GM19328 (cell line): ENCODE measurements around the gene AFAP1L2.
"Not testable (repeated sequence)": the region's sequence is repeated elsewhere in the genome, so short reads cannot be mapped to it uniquely, and the experiment has no call there.

Experiments
- ATAC-seq: cut with Tn5 transposase; IDR thresholded peaks from one replicate; pipeline ENCODE4 v1.9.1; 2021; ENCODE audit warnings: mild to moderate bottlenecking, moderate library complexity; ENCODE audit not compliant: unreplicated experiment

AFAP1L2 gene

GRCh38 chr10:114342976-114343375 is 61.3 kb downstream of the AFAP1L2 start:
- no peak for ATAC-seq

GRCh38 chr10:114340816-114341215 is 63.5 kb downstream of the AFAP1L2 start:
- ATAC-seq = no peak

- ATAC-seq = no peak
These were observed 66.5 kb downstream of the AFAP1L2 start for GRCh38 chr10:114337510-114338462.

DNA sequence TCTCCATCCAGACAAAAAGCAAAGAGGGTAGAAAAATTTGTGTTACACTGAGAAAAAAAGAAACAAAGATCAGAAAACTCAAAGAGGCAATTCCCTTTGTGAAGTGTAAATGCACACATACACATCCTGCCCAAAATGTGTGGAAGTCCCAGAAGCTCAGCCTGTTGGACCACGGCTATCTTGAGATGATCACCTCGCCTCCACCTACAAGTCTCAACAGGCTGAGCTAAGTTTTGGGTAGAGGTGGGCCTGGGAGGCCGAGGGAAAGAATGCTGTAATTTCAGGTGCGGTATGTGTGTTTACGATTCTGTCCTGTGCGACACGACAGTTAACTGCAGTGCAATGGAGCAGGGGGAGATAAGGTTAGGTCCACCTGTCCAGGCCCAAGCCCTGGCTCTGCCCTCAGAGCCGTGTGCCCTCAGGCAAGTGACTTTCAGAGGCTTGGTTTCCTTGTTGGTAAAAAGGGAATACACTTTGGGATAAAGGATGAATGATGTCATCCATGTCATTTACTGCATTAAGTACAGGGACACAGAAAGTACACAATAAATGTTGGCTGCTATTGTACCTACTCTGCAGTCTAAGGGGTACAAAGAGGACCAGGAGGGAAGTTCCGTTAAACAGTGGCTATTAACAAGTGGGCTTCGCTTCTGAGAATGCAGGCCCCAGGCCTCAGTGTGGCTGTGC is 67.3 kb downstream of the AFAP1L2 start:
- no peak for ATAC-seq

DNA sequence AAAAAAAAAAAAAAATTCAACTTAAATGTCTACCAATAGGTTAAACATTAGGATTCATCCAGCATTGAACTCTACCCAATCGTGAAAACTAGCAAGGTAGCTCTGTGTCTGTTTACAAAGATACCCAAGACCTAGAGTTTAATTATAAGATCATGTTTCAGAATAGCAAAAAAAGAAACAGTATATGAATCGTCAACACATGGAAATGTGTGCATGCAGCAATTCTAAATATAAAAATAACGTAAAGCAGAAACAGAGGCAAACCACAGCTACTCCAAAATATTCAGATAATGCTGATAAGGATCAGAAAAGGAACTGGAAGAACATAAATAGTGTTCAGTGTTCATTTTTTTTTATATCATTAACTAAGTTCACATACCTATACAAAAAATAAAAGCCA is 68.7 kb downstream of the AFAP1L2 start:
- ATAC-seq = no peak

DNA sequence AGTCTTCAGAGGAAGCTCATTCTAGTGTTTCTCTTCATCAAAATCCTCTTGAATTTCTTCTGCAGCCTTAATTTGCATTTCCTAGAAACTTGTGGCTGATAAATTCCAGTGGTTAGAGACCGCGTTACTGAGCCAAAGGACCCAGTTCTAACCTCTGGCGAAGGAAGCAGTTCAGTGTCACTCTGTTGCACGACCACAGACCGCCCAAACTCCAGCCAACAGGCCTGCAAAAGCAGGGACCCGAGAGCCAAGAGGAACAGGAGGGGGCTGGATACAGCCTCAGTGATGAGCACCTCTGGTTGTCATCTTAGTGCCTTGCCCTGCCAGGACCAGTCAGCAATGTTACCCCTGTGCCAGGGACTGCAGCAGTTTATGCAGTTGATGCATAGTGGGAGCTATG is 70.0 kb downstream of the AFAP1L2 start:
- no peak for ATAC-seq

GRCh38 chr10:114333441-114333840 is 70.9 kb downstream of the AFAP1L2 start:
- ATAC-seq = not testable (repeated sequence)

DNA sequence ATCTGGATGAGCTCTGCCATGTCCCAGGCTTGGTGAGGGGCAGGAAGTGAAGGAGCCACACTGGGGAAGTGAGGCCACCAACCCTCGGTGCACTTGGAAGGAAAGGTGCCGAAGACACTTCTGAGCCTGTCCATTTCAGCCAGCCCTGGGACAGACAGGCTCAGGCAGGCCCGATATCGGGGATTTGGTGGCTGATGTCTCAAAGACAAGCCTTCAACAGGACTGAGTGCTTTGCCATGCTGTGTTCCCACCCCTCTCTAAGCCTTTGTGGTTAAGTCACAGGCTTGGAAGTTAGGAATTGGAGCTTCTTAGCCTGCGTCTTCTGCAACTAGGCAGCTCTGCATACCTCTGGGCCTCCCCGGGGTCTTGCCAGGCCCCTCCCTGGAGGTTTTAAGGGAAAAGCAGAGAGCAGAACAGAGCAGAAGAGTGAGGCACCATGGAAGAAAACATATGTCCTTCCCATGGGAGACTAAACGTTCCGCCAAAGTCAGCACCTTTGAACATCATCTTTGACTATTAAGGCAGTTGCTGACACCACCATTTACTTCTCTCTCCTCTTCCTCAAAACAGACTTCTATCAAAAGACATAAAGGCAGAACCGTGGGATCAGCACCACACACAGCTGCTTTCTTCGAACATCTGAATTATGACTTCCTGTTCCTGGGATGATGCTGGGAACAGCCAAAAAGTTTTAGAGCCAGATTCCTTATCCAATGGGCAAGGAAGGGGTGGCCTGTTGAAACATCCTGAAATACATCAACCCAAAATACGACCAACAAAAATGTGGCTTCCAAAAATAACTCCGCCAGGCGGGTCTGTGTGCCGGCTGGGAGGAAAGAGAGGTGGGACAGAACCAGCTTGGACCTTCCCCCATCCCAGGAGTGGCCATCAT is 71.8 kb downstream of the AFAP1L2 start:
- ATAC-seq = no peak

- no peak for ATAC-seq
These were observed 74.5 kb downstream of the AFAP1L2 start for GRCh38 chr10:114329634-114330365.

DNA sequence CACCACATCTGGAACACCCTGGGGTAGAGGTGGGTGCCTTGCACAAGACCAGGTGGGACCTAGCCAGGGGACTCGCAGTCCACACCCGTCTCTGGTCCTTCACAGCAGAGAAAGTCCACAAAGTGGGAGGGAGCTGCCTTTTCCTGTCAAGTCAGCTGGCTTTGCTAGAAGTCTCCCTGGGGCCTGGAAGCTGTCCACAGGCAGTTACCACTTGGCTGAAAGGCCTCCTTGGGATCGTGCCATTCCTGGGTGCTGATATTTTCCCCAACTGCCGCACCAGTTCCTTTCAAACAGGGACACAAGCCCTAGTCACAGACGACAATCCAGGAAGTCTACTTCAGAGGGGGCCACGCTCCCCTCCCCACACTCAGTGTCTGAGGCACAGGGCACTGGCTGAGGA is 75.4 kb downstream of the AFAP1L2 start:
- no peak for ATAC-seq

DNA sequence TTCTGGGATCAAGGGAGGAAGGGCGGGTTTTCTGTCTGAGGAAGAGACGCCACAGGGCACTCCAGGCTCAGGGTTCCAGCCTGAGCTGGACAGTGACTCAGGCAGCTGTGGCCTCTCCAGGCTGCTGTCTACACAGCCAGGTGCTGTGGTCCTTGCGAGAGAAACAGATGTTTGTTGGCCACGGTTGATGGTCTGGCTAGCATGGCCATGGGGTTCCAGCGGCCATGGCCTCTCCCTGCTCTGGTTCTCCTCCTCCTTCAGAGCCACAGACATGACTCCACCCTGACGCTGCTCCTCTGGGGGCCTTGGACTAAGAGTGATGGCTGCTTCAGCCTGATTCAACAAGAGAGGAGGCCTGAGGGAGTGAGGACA is 75.9 kb downstream of the AFAP1L2 start:
- no peak for ATAC-seq

- ATAC-seq = no peak
These were observed 76.5 kb downstream of the AFAP1L2 start for GRCh38 chr10:114327537-114328440.

- no peak for ATAC-seq
These were observed 77.5 kb downstream of the AFAP1L2 start for GRCh38 chr10:114326795-114327194.

- no peak for ATAC-seq
These were observed 81.3 kb downstream of the AFAP1L2 start for GRCh38 chr10:114323023-114323422.

DNA sequence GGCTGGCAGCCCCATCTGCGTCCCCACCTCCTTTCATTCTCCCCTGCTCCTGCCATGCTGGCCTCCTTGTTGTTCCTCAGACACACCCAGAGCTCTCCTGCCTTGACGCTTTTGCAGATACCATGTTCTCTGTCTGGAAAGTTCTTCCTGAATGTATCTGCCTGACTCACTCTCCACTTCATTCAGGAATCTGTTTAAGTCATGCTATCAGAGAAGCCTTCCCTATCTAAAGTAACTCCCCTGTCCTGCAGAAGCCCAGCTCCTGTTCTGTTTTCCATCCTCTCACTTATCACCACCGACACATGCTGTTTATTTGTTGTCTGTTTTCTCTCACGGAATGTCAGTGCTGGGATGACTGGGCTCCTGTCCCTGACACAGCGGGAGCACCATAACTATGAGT is 82.0 kb downstream of the AFAP1L2 start:
- no peak for ATAC-seq

- no peak for ATAC-seq
These were observed 83.8 kb downstream of the AFAP1L2 start for GRCh38 chr10:114320249-114321116.

GRCh38 chr10:114319406-114320248 is 84.7 kb downstream of the AFAP1L2 start:
- no peak for ATAC-seq

DNA sequence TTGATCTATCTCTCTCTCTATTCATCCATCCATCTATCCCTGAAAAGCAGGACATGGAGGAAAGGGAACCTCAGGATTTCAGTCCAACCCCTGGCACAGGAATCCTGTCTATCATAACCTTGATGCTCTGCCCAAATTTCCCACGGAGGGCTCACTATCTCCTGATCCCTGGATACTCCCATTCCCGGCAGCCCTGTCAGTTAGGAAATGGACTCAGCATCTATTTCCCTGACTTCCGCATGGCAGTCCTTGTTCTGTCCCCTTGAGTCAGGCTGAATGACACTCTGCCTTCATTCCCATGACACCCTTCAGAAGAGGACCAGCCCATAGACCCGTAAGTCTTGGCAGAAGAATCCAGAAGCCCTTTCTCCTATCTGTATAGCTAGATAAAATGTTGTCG is 87.6 kb downstream of the AFAP1L2 start:
- ATAC-seq = no peak
